Caco-2 (cell line): ENCODE data around the gene WDR46. TPM values are rescaled to one million over a fixed set of nuclear protein-coding genes. Genes with fewer than 3 reads are reported as not detected.

Experiments used
- BruUV-seq: library from RNA; stranded (reverse); fragments of 400-500 nt; replicated peaks from 2 replicates; lab custom pipeline; 2021; lab: Mats Ljungman, UMichigan
- CTCF ChIA-PET: fragments of 300-600 bp; sonication (Branson Sonifier 250); formaldehyde crosslinking; loops from one replicate; lab custom pipeline; 2022; ENCODE audit warnings: antibody characterized with exemption; lab: Charles Lee
- POLR2A ChIA-PET: fragments of 300-600 bp; sonication (Branson Sonifier 250); formaldehyde crosslinking; loops from one replicate; lab custom pipeline; 2022; ENCODE audit warnings: antibody characterized with exemption; lab: Charles Lee
- DNase-seq, 2 experiments: peaks; one replicate each; pipeline versions ENCODE4 v3.0.0 to v3.0.0-alpha.2; 2020 to 2022
- H3K27me3 ChIP-seq: replicated peaks from 2 replicates; pipeline ENCODE4 v1.6.0; 2011; ENCODE audit warnings: low read length; ENCODE audit not compliant: control insufficient read depth, insufficient read depth
- H3K36me3 ChIP-seq: 2 replicates; pipeline ENCODE4 v1.5.1; 2011; ENCODE audit warnings: low read length; ENCODE audit not compliant: control insufficient read depth, insufficient read depth
- H3K4me1 ChIP-seq: fragments of 250-450 bp; sonication (Bioruptor Pico); 2 replicates; pipeline ENCODE4 v1.5.1; 2020; ENCODE audit warnings: mild to moderate bottlenecking
- H3K4me3 ChIP-seq: 2 replicates; pipeline ENCODE4 v1.5.1; 2011; ENCODE audit warnings: low read depth, mild to moderate bottlenecking, control low read depth, low read length
- H3K9me3 ChIP-seq: fragments of 250-450 bp; sonication (Bioruptor Pico); 2 replicates; pipeline ENCODE4 v1.5.1; 2020; ENCODE audit warnings: mild to moderate bottlenecking, moderate library complexity
- H3K27ac Mint-ChIP-seq: one replicate; pipeline ENCODE4 v1.8.0; 2022; ENCODE audit warnings: mixed read lengths; ENCODE audit not compliant: unreplicated experiment
- H3K27me3 Mint-ChIP-seq: one replicate; pipeline ENCODE4 v1.8.0; 2022; ENCODE audit warnings: mixed read lengths; ENCODE audit not compliant: insufficient read depth, unreplicated experiment
- H3K36me3 Mint-ChIP-seq: one replicate; pipeline ENCODE4 v1.8.0; 2022; ENCODE audit warnings: mild to moderate bottlenecking, mixed read lengths; ENCODE audit not compliant: insufficient read depth, unreplicated experiment
- H3K4me1 Mint-ChIP-seq: one replicate; pipeline ENCODE4 v1.8.0; 2022; ENCODE audit warnings: low read depth, mixed read lengths; ENCODE audit not compliant: unreplicated experiment
- H3K4me3 Mint-ChIP-seq: one replicate; pipeline ENCODE4 v1.8.0; 2022; ENCODE audit warnings: mild to moderate bottlenecking, moderate library complexity, mixed read lengths; ENCODE audit not compliant: unreplicated experiment
- H3K9me3 Mint-ChIP-seq: one replicate; pipeline ENCODE4 v1.8.0; 2022; ENCODE audit warnings: mixed read lengths; ENCODE audit not compliant: unreplicated experiment
- CTCF ChIP-seq, 2 experiments: fragments of 200-600 bp in 1 of 2; IDR thresholded peaks; 1 replicate in 1 of 2; 2 replicates in 1 of 2; pipeline versions ENCODE4 v1.5.1 to v1.8.0; 2011 to 2022; ENCODE audit warnings: antibody characterized with exemption in 1 of 2, control low read depth in 1 of 2, inconsistent platforms in 1 of 2, low read depth in 1 of 2, low read length in 1 of 2, mild to moderate bottlenecking in 1 of 2, moderate library complexity in 1 of 2; ENCODE audit not compliant: insufficient read depth in 1 of 2, severe bottlenecking in 1 of 2, unreplicated experiment in 1 of 2
- intact Hi-C: fragments of 100-400 bp; cut with micrococcal nuclease; formaldehyde crosslinking; loops from one replicate; pipeline ENCODE4 v1.10.0; 2022; ENCODE audit not compliant: unreplicated experiment
- total RNA-seq: library from RNA; stranded (reverse); gene quantifications from 2 replicates; pipeline ENCODE4 v1.2.3, GENCODE V29; 2022

The WDR46 gene
- total RNA-seq, 1 experiment from 2014 or later = 58.2 TPM

- Mint-ChIP-seq H3K27me3 (no peaks in the 10 kb centered on the region), H3K9me3 (no peaks in the 10 kb centered on the region), H3K27ac (peak overlapping the region; percentile 90), H3K4me3 (peak overlapping the region; percentile 89), H3K36me3 (peaks cover 61% of the 10 kb centered on the region), H3K4me1 (peaks cover 38% of the 10 kb centered on the region)
- peak overlapping the region; percentile 73 for H3K4me3 ChIP-seq
- H3K36me3 ChIP-seq = peaks cover 5% of the 10 kb centered on the region
- ChIA-PET POLR2A (interaction anchor here (0.6 to 1.9 kb wide), 4 partner anchors 18 to 43 kb away, joined by 7 to 22 read pairs (median 14); partner anchors contain the start of genes PFDN6, RGL2 and WDR46), CTCF (no interaction called here)
- no peak for DNase-seq
- no peak for TF ChIP-seq CTCF (IDR thresholded peaks at IDR 0.05; ENCODE audit: insufficient read depth in 1 of 2, low read depth in 1 of 2, low read length in 1 of 2, severe bottlenecking in 1 of 2, unreplicated experiment in 1 of 2)
- no TSS peak for BruUV-seq
- intact Hi-C loops = no loop called here
- H3K9me3 ChIP-seq = no peaks in the 10 kb centered on the region
- no peaks in the 10 kb centered on the region for H3K27me3 ChIP-seq
- peaks cover 22% of the 10 kb centered on the region for H3K4me1 ChIP-seq
Observed at GRCh38 chr6:33316603-33317418, 27.8 kb upstream of the WDR46 start.

GRCh38 chr6:33315793-33316602 is 27.0 kb upstream of the WDR46 start:
- ChIA-PET POLR2A (no interaction called here), CTCF (no interaction called here)
- TF ChIP-seq CTCF (IDR thresholded peaks at IDR 0.05; ENCODE audit: insufficient read depth in 1 of 2, low read depth in 1 of 2, low read length in 1 of 2, severe bottlenecking in 1 of 2, unreplicated experiment in 1 of 2) = no peak
- Histone ChIP-seq H3K27me3 (no peaks in the 10 kb centered on the region), H3K4me1 (peaks cover 22% of the 10 kb centered on the region), H3K4me3 (no peak overlapping the region), H3K9me3 (no peaks in the 10 kb centered on the region), H3K36me3 (peaks cover 5% of the 10 kb centered on the region)
- DNase-seq = no peak
- BruUV-seq = no TSS peak
- H3K27ac Mint-ChIP-seq = peak overlapping the region; percentile 97
- intact Hi-C loops = no loop called here
- H3K36me3 Mint-ChIP-seq = peaks cover 64% of the 10 kb centered on the region
- peak overlapping the region; percentile 98 for H3K4me3 Mint-ChIP-seq
- H3K9me3 Mint-ChIP-seq = no peaks in the 10 kb centered on the region
- H3K27me3 Mint-ChIP-seq = no peaks in the 10 kb centered on the region
- peaks cover 31% of the 10 kb centered on the region for H3K4me1 Mint-ChIP-seq
